ENCODE results near the gene DAB2IP.
A peak's percentile ranks its signal among the peaks of the same experiment; 100 is the strongest.

The DAB2IP gene

GRCh38 chr9:121818841-121819427, 167.5 kb downstream of the DAB2IP start:
- Histone ChIP-seq H2AFZ (ENCODE audit: low read depth, low read length) (no peak overlapping the region), H3K27ac (ENCODE audit: low read length, poor library complexity, severe bottlenecking) (no peak overlapping the region), H2BK5ac (ENCODE audit: low read depth, low read length, poor library complexity, severe bottlenecking) (no peak overlapping the region), H2BK15ac (ENCODE audit: low read depth, poor library complexity, severe bottlenecking) (no peak overlapping the region), H3K36me3 (ENCODE audit: control insufficient read depth in 1 of 2, insufficient read depth in 2 of 2, low read depth in 1 of 2, low read length in 2 of 2) (peaks cover 0 to 4% of the 10 kb centered on the region in 2 experiments), H3K9me3 (ENCODE audit: control insufficient read depth, low read length) (no peaks in the 10 kb centered on the region), H2AK5ac (ENCODE audit: low read length, severe bottlenecking) (no peak overlapping the region), H4K8ac (ENCODE audit: low read length) (no peak overlapping the region), H3K14ac (ENCODE audit: low read length in 2 of 2) (no peak overlapping the region), H3K4ac (ENCODE audit: low read depth in 1 of 2, low read length in 2 of 2) (no peak overlapping the region), H3K27me3 (ENCODE audit: control insufficient read depth in 1 of 2, insufficient read depth in 1 of 2, low read length in 2 of 2) (peaks cover 25 to 34% of the 10 kb centered on the region in 2 experiments), H3K9ac (ENCODE audit: low read length) (no peak overlapping the region), H2BK12ac (ENCODE audit: low read length in 2 of 2) (no peak overlapping the region), H3K18ac (ENCODE audit: low read depth in 1 of 2, low read length in 2 of 2) (no peak overlapping the region), H3K23ac (ENCODE audit: low read length in 2 of 2) (no peak overlapping the region), H3K4me1 (ENCODE audit: control insufficient read depth, insufficient read depth, low read depth, low read length) (peaks cover 10% of the 10 kb centered on the region), H3K4me3 (ENCODE audit: insufficient read depth in 1 of 2, low read depth in 1 of 2, low read length in 2 of 2) (no peak overlapping the region), H3K79me1 (replicated peaks; ENCODE audit: low read length, poor library complexity, severe bottlenecking) (no peaks in the 10 kb centered on the region), H2BK120ac (ENCODE audit: low read depth, low read length) (no peak overlapping the region), H3K4me2 (ENCODE audit: low read length, poor library complexity, severe bottlenecking) (no peak overlapping the region), H4K91ac (ENCODE audit: low read length) (no peak overlapping the region)
- no peak for DNase-seq
- 82% methylated on average over 12 of the region's 12 CpGs for WGBS

- Histone ChIP-seq H2BK120ac (ENCODE audit: low read depth, low read length) (no peak overlapping the region), H2BK5ac (ENCODE audit: low read depth, low read length, poor library complexity, severe bottlenecking) (no peak overlapping the region), H4K8ac (ENCODE audit: low read length) (no peak overlapping the region), H3K4me2 (ENCODE audit: low read length, poor library complexity, severe bottlenecking) (peak overlapping the region; percentile 49), H2BK12ac (ENCODE audit: low read length in 2 of 2) (no peak overlapping the region), H3K27ac (ENCODE audit: low read length, poor library complexity, severe bottlenecking) (no peak overlapping the region), H3K4me3 (ENCODE audit: insufficient read depth in 1 of 2, low read depth in 1 of 2, low read length in 2 of 2) (peak overlapping the region in 1 of 2 experiments; percentile 43), H3K4ac (ENCODE audit: low read depth in 1 of 2, low read length in 2 of 2) (no peak overlapping the region), H3K36me3 (ENCODE audit: control insufficient read depth in 1 of 2, insufficient read depth in 2 of 2, low read depth in 1 of 2, low read length in 2 of 2) (peaks cover 0 to 4% of the 10 kb centered on the region in 2 experiments), H4K91ac (ENCODE audit: low read length) (no peak overlapping the region), H3K14ac (ENCODE audit: low read length in 2 of 2) (no peak overlapping the region), H3K18ac (ENCODE audit: low read depth in 1 of 2, low read length in 2 of 2) (no peak overlapping the region), H2BK15ac (ENCODE audit: low read depth, poor library complexity, severe bottlenecking) (no peak overlapping the region), H3K9me3 (ENCODE audit: control insufficient read depth, low read length) (no peaks in the 10 kb centered on the region), H2AFZ (ENCODE audit: low read depth, low read length) (no peak overlapping the region), H3K27me3 (ENCODE audit: control insufficient read depth in 1 of 2, insufficient read depth in 1 of 2, low read length in 2 of 2) (peaks cover 25 to 34% of the 10 kb centered on the region in 2 experiments), H3K79me1 (replicated peaks; ENCODE audit: low read length, poor library complexity, severe bottlenecking) (no peaks in the 10 kb centered on the region), H3K9ac (ENCODE audit: low read length) (peak overlapping the region; percentile 36), H2AK5ac (ENCODE audit: low read length, severe bottlenecking) (no peak overlapping the region), H3K4me1 (ENCODE audit: control insufficient read depth, insufficient read depth, low read depth, low read length) (peaks cover 10% of the 10 kb centered on the region), H3K23ac (ENCODE audit: low read length in 2 of 2) (no peak overlapping the region)
- peak; percentile 22 for DNase-seq
- 36% methylated on average over 17 of the region's 20 CpGs for WGBS
Measured at GRCh38 chr9:121819428-121820231, 168.2 kb downstream of the DAB2IP start.

- H4K8ac ChIP-seq (ENCODE audit: low read length): no peak overlapping the region
- peaks cover 0 to 4% of the 10 kb centered on the region in 2 experiments for H3K36me3 ChIP-seq (ENCODE audit: control insufficient read depth in 1 of 2, insufficient read depth in 2 of 2, low read depth in 1 of 2, low read length in 2 of 2)
- H2BK12ac ChIP-seq (ENCODE audit: low read length in 2 of 2): no peak overlapping the region
- H4K91ac ChIP-seq (ENCODE audit: low read length): no peak overlapping the region
- no peaks in the 10 kb centered on the region for H3K9me3 ChIP-seq (ENCODE audit: control insufficient read depth, low read length)
- no peak overlapping the region for H3K4me3 ChIP-seq (ENCODE audit: insufficient read depth in 1 of 2, low read depth in 1 of 2, low read length in 2 of 2)
- H3K27me3 ChIP-seq (ENCODE audit: control insufficient read depth in 1 of 2, insufficient read depth in 1 of 2, low read length in 2 of 2): peaks cover 21 to 34% of the 10 kb centered on the region in 2 experiments
- no peak overlapping the region for H3K14ac ChIP-seq (ENCODE audit: low read length in 2 of 2)
- H3K4me1 ChIP-seq (ENCODE audit: control insufficient read depth, insufficient read depth, low read depth, low read length): peaks cover 10% of the 10 kb centered on the region
- H3K23ac ChIP-seq (ENCODE audit: low read length in 2 of 2): no peak overlapping the region
- no peak overlapping the region for H2AFZ ChIP-seq (ENCODE audit: low read depth, low read length)
- no peak for DNase-seq
- H2BK15ac ChIP-seq (ENCODE audit: low read depth, poor library complexity, severe bottlenecking): no peak overlapping the region
- no peaks in the 10 kb centered on the region for H3K79me1 ChIP-seq (replicated peaks; ENCODE audit: low read length, poor library complexity, severe bottlenecking)
- H3K18ac ChIP-seq (ENCODE audit: low read depth in 1 of 2, low read length in 2 of 2): no peak overlapping the region
- no peak overlapping the region for H2AK5ac ChIP-seq (ENCODE audit: low read length, severe bottlenecking)
- no peak overlapping the region for H3K27ac ChIP-seq (ENCODE audit: low read length, poor library complexity, severe bottlenecking)
- no peak overlapping the region for H3K4ac ChIP-seq (ENCODE audit: low read depth in 1 of 2, low read length in 2 of 2)
- H3K9ac ChIP-seq (ENCODE audit: low read length): no peak overlapping the region
- no peak overlapping the region for H3K4me2 ChIP-seq (ENCODE audit: low read length, poor library complexity, severe bottlenecking)
- H2BK120ac ChIP-seq (ENCODE audit: low read depth, low read length): no peak overlapping the region
- no peak overlapping the region for H2BK5ac ChIP-seq (ENCODE audit: low read depth, low read length, poor library complexity, severe bottlenecking)
- 96% methylated on average over 10 of the region's 11 CpGs for WGBS
Measured at GRCh38 chr9:121820286-121821005, 169.0 kb downstream of the DAB2IP start.

GRCh38 chr9:121821326-121821725, 169.9 kb downstream of the DAB2IP start:
- no peak overlapping the region for H3K23ac ChIP-seq (ENCODE audit: low read length in 2 of 2)
- 93% methylated on average over 5 of the region's 5 CpGs for WGBS
- no peak for DNase-seq

More at GRCh38 chr9:121821326-121821725, 169.9 kb downstream of the DAB2IP start:
- no peak overlapping the region for H4K8ac ChIP-seq (ENCODE audit: low read length)
- no peak overlapping the region for H2AFZ ChIP-seq (ENCODE audit: low read depth, low read length)
- H3K4me2 ChIP-seq (ENCODE audit: low read length, poor library complexity, severe bottlenecking): no peak overlapping the region
- no peak overlapping the region for H3K9ac ChIP-seq (ENCODE audit: low read length)
- H3K27ac ChIP-seq (ENCODE audit: low read length, poor library complexity, severe bottlenecking): no peak overlapping the region
- no peak overlapping the region for H3K4me3 ChIP-seq (ENCODE audit: insufficient read depth in 1 of 2, low read depth in 1 of 2, low read length in 2 of 2)
- no peak overlapping the region for H2BK120ac ChIP-seq (ENCODE audit: low read depth, low read length)
- no peak overlapping the region for H3K14ac ChIP-seq (ENCODE audit: low read length in 2 of 2)
- no peaks in the 10 kb centered on the region for H3K79me1 ChIP-seq (replicated peaks; ENCODE audit: low read length, poor library complexity, severe bottlenecking)
- no peak overlapping the region for H2BK5ac ChIP-seq (ENCODE audit: low read depth, low read length, poor library complexity, severe bottlenecking)
- H2BK12ac ChIP-seq (ENCODE audit: low read length in 2 of 2): no peak overlapping the region
- no peak overlapping the region for H3K4ac ChIP-seq (ENCODE audit: low read depth in 1 of 2, low read length in 2 of 2)
- no peak overlapping the region for H2AK5ac ChIP-seq (ENCODE audit: low read length, severe bottlenecking)
- no peaks in the 10 kb centered on the region for H3K9me3 ChIP-seq (ENCODE audit: control insufficient read depth, low read length)
- H3K4me1 ChIP-seq (ENCODE audit: control insufficient read depth, insufficient read depth, low read depth, low read length): peaks cover 9% of the 10 kb centered on the region
- H4K91ac ChIP-seq (ENCODE audit: low read length): no peak overlapping the region
- no peak overlapping the region for H3K18ac ChIP-seq (ENCODE audit: low read depth in 1 of 2, low read length in 2 of 2)
- peaks cover 15 to 27% of the 10 kb centered on the region in 2 experiments for H3K27me3 ChIP-seq (ENCODE audit: control insufficient read depth in 1 of 2, insufficient read depth in 1 of 2, low read length in 2 of 2)
- H3K36me3 ChIP-seq (ENCODE audit: control insufficient read depth in 1 of 2, insufficient read depth in 2 of 2, low read depth in 1 of 2, low read length in 2 of 2): peaks cover 0 to 4% of the 10 kb centered on the region in 2 experiments
- H2BK15ac ChIP-seq (ENCODE audit: low read depth, poor library complexity, severe bottlenecking): no peak overlapping the region
